ENCODE measurements around the gene TMPRSS4. TPM values are rescaled to one million over a fixed set of nuclear protein-coding genes. Genes with fewer than 3 reads are reported as not detected.

The TMPRSS4 gene, protein sequence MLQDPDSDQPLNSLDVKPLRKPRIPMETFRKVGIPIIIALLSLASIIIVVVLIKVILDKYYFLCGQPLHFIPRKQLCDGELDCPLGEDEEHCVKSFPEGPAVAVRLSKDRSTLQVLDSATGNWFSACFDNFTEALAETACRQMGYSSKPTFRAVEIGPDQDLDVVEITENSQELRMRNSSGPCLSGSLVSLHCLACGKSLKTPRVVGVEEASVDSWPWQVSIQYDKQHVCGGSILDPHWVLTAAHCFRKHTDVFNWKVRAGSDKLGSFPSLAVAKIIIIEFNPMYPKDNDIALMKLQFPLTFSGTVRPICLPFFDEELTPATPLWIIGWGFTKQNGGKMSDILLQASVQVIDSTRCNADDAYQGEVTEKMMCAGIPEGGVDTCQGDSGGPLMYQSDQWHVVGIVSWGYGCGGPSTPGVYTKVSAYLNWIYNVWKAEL
- not detected for total RNA-seq
- total RNA-seq = 0.08 to 0.23 reads per million in 2 donors

DNA sequence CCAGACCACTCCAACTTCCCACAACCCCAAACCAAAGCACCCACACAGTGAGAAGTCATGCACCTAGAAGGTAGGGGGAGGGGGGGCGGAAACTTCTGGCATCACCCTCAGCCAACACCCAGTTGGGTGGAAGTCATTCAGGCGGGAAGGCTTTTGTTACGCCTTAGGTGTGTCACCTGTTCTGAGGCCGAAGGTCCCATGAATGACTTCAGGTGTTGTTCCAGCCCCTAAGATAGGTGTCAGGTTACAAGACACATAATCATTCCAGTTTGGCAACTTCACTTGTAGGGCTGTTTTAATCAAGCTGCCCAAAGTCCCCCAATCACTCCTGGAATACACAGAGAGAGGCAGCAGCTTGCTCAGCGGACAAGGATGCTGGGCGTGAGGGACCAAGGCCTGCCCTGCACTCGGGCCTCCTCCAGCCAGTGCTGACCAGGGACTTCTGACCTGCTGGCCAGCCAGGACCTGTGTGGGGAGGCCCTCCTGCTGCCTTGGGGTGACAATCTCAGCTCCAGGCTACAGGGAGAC lies at the start of gene TMPRSS4:
TMPRSS4 (plus strand) TSS at position 325 of the 528 bp plus-strand sequence. CDS start 225 bp downstream, outside the sequence.
- H3K9me3 ChIP-seq (ENCODE audit: control insufficient read depth, low read length, poor library complexity, severe bottlenecking) = no peaks in the 10 kb centered on the region
- Mint-ChIP-seq H3K4me1 (peaks cover 8% of the 10 kb centered on the region), H3K36me3 (ENCODE audit: low read depth) (no peaks in the 10 kb centered on the region), H3K27ac (peak within 1 kb of the TSS; percentile 51), H3K4me3 (peak within 1 kb of the TSS; percentile 43), H3K27me3 (peaks cover 39% of the 10 kb centered on the region)
- DNase-seq (no peak), ATAC-seq (no peak)

DNA sequence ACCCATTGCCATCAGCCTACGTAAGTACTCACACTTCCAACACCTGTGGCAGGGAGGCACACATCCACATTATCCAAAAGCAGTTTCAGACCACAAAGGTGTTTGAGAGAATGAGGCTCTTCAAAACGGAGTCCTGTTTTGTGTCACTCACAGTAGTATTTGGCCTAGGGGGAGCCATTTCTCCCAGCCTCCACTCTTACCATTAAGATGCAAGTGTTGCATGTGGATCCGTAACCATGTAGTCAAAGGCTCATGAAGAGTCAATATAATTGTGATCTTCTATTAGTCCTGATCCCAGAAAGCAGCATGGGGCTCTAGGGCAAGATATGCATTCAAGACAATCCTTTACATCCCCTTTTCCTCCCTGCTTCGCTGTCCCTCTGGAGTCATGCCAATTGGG lies 49.2 kb upstream of the TMPRSS4 start:
- Mint-ChIP-seq H3K27me3 (no peaks in the 10 kb centered on the region), H3K27ac (no peak overlapping the region), H3K36me3 (ENCODE audit: low read depth) (peaks cover 3% of the 10 kb centered on the region), H3K4me3 (no peak overlapping the region), H3K4me1 (peaks cover 20% of the 10 kb centered on the region)
- no peaks in the 10 kb centered on the region for H3K9me3 ChIP-seq (ENCODE audit: control insufficient read depth, low read length, poor library complexity, severe bottlenecking)
- ATAC-seq (no peak), DNase-seq (no peak)

DNA sequence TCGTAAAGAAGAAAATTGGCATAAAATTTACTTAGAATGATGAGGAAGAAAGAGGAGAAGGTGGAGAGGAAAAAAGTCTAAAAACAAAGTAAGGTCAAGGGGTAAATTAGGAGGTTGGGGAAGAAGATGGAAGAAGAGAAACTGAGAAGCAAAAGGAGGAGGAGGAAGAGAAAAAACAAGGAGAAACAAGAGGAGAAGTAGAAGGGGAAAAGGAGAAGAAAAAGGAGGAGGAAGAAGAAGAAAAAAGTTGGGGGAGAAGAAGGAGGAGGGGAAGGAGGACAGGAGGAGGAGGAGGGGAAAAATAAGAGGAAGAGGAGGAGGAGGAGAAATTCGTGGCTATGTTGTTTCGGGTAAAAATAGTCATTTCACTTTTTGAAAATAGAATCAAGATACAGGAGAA lies 48.3 kb upstream of the TMPRSS4 start:
- peaks cover 3% of the 10 kb centered on the region for H3K36me3 Mint-ChIP-seq (ENCODE audit: low read depth)
- ATAC-seq (no peak), DNase-seq (no peak)
- H3K4me3 Mint-ChIP-seq = no peak overlapping the region
- peaks cover 21% of the 10 kb centered on the region for H3K4me1 Mint-ChIP-seq
- H3K27ac Mint-ChIP-seq = peak overlapping the region; percentile 59
- no peaks in the 10 kb centered on the region for H3K27me3 Mint-ChIP-seq
- H3K9me3 ChIP-seq (ENCODE audit: control insufficient read depth, low read length, poor library complexity, severe bottlenecking) = no peaks in the 10 kb centered on the region

DNA sequence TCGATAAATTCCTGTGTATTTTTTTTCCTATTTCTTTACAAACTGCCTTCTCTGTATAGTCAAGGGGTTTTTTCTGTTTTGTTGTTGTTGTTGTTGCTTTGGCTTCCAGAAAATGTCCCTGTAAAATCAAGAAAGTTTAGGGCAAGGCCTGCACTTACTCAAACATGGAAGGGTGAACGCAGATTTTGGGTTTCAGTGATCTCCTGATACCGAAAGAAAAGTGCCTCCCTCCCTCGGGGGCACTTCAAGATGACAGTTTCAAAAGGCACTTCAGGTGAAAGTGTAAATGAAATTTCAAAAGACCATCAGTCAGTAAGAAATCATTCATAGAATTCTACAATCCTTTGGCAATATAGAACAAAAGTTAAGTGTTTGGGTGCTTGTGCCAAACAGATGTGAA lies 43.4 kb upstream of the TMPRSS4 start:
- DNase-seq = no peak
- H3K27ac Mint-ChIP-seq = no peak overlapping the region
- no peaks in the 10 kb centered on the region for H3K9me3 ChIP-seq (ENCODE audit: control insufficient read depth, low read length, poor library complexity, severe bottlenecking)
- peaks cover 3% of the 10 kb centered on the region for H3K36me3 Mint-ChIP-seq (ENCODE audit: low read depth)
- H3K4me3 Mint-ChIP-seq = no peak overlapping the region
- H3K4me1 Mint-ChIP-seq = peaks cover 17% of the 10 kb centered on the region
- H3K27me3 Mint-ChIP-seq = no peaks in the 10 kb centered on the region
- no peak for ATAC-seq

DNA sequence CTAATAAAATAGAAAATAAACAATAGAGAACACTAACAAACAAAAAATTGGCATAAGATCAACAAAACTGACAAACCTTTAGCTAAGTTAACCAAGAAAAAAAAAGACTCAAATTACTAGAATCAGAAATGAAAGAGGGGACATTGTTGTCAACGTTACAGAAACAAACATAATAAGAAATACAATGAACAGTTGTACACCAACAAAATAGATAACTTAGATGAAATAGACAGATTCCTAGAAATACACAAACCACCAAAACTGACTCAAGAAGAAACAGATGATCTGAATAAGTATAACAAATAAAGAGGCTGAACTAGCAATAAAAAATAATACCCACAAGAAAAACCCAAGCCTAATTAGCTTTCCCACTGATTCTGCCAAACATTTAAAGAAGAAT lies 34.7 kb upstream of the TMPRSS4 start:
- no peaks in the 10 kb centered on the region for H3K27me3 Mint-ChIP-seq
- DNase-seq = no peak
- ATAC-seq = no peak

DNA sequence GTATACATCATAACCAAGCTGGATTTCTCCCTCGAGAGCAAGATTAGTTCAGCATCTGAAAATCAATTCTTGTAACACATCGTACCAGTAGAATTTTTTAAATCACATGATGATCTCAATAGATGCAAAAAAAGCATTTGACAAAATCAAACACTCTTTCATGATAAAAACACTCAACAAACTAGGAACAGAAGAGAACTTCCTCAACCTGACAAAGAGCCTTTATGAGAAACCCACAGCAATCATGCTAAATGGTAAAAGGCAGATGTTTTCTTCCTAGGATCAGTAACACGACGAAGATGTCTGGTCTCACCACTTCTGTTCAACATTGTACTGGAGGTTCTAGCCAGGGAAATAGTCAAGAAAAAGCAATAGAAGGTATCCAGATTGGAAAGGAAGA lies 34.1 kb upstream of the TMPRSS4 start:
- H3K4me1 Mint-ChIP-seq = peaks cover 52% of the 10 kb centered on the region
- no peaks in the 10 kb centered on the region for H3K27me3 Mint-ChIP-seq
- no peaks in the 10 kb centered on the region for H3K9me3 ChIP-seq (ENCODE audit: control insufficient read depth, low read length, poor library complexity, severe bottlenecking)
- no peaks in the 10 kb centered on the region for H3K36me3 Mint-ChIP-seq (ENCODE audit: low read depth)
- H3K27ac Mint-ChIP-seq = peak overlapping the region; percentile 92
- peak overlapping the region; percentile 56 for H3K4me3 Mint-ChIP-seq
- DNase-seq = no peak
- no peak for ATAC-seq

More for the DNA sequence above, 34.7 kb upstream of the TMPRSS4 start:
- Mint-ChIP-seq H3K36me3 (ENCODE audit: low read depth) (no peaks in the 10 kb centered on the region), H3K27ac (peak overlapping the region; percentile 92), H3K4me3 (no peak overlapping the region), H3K4me1 (peaks cover 48% of the 10 kb centered on the region)
- H3K9me3 ChIP-seq (ENCODE audit: control insufficient read depth, low read length, poor library complexity, severe bottlenecking) = no peaks in the 10 kb centered on the region

DNA sequence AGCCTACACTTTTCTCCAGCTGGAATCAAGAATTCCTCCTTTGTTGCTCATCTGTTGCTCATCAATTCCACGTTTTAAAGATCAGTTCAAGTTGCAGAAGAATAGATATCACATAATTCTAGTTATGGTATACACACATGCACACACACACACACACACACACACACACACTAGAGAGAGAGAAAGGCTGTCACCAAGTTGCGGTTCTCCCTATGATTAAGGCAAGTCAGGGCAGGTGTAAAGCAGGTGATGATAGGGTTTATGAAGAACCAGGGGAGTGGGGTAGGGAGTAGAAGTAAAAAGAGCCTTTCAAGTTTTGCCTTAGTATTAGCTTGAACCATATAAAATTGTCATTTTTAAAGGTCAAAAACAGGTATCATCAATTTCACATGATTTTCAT lies 31.7 kb upstream of the TMPRSS4 start:
- H3K4me3 Mint-ChIP-seq = no peak overlapping the region

DNA sequence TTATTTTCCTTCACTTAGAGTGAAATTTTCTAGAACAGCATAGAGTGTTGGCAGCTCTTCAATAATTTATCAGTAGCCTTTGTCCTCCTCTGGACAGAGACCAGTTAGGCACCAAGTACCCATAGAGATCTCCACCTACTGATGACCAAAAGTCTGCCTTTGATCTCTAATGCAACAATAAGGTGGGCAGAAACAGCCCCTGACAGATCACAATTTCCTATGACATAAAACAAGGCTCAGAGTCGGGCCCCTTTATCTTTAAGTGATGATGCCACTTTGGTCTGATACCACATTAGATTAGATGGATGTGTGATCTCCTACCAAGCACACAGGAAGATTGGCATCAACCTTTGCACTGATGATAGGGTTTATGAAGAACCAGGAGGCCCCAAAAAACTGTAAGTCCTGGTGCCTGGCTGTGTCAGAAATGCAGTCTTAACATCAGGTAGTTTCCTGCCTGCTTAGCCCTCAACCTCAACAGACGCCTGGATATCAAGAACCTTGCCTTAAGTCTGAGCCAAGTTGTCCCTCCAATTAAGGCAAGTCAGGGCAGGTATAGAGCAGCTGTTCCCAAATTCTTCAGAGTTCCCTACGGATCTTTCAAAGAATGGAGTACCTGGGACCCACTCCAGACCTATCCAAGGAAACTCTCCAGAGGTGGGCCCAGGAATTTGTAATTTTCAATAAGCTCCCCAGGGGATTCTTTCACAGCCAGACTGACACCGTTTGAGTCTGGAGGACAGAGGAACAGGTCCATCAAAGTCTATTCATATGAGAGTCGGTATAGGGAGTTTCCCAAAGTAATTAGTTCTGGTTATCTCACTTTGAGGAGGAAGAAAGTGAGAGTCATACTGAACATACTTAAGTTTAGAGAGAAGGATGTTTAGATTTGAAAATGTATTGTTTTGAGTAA lies 30.6 kb upstream of the TMPRSS4 start:
- no peaks in the 10 kb centered on the region for H3K9me3 ChIP-seq (ENCODE audit: control insufficient read depth, low read length, poor library complexity, severe bottlenecking)
- H3K4me1 Mint-ChIP-seq = peaks cover 75% of the 10 kb centered on the region
- H3K27ac Mint-ChIP-seq = peak overlapping the region; percentile 98
- ATAC-seq = peak; percentile 87
- no peaks in the 10 kb centered on the region for H3K36me3 Mint-ChIP-seq (ENCODE audit: low read depth)
- peak overlapping the region; percentile 47 for H3K4me3 Mint-ChIP-seq
- no peaks in the 10 kb centered on the region for H3K27me3 Mint-ChIP-seq
- DNase-seq = peak in 2 of 3 donors; percentile 27 to 36

More for the DNA sequence above, 31.7 kb upstream of the TMPRSS4 start:
- peaks cover 66% of the 10 kb centered on the region for H3K4me1 Mint-ChIP-seq
- ATAC-seq (no peak), DNase-seq (no peak)
- no peaks in the 10 kb centered on the region for H3K27me3 Mint-ChIP-seq
- H3K9me3 ChIP-seq (ENCODE audit: control insufficient read depth, low read length, poor library complexity, severe bottlenecking) = no peaks in the 10 kb centered on the region
- peak overlapping the region; percentile 98 for H3K27ac Mint-ChIP-seq
- H3K36me3 Mint-ChIP-seq (ENCODE audit: low read depth) = no peaks in the 10 kb centered on the region

DNA sequence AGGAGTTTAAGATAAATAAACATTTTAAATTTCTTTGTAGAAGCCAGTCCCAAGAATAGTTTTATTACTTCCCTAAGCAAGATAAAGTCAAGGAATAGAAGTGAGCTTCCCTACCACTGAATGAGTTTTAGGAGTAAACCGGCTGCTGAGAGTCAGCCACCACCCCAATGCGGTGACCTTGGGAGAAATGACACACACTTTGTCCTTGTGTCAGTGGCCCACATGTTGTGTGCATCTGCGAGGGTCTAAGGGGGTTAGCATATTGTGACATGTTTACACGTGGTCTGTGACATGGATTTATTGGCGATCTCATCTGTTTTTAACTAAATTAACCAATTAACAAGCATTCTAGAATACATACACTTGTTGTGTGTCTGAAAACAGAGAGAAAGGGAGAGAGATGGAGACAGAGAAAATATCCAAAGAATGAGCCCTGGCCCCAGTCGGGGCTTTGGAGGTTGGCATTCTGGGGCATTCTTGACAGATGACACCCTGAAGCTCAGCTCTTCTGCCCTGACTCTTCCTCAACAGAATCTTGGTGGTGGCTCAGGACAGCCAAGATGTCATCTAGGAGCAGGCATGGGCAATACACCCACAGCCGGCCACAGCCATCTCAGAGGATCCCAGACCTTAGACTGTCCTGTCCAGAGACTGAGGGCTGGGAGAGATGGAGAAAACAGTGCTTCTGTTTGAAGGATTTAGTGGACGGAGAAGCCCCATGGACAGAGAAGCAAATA lies 29.7 kb upstream of the TMPRSS4 start:
- ATAC-seq = no peak
- peak overlapping the region; percentile 13 for H3K4me3 Mint-ChIP-seq
- H3K9me3 ChIP-seq (ENCODE audit: control insufficient read depth, low read length, poor library complexity, severe bottlenecking) = no peaks in the 10 kb centered on the region
- peaks cover 75% of the 10 kb centered on the region for H3K4me1 Mint-ChIP-seq
- no peaks in the 10 kb centered on the region for H3K27me3 Mint-ChIP-seq
- no peak for DNase-seq
- no peaks in the 10 kb centered on the region for H3K36me3 Mint-ChIP-seq (ENCODE audit: low read depth)
- H3K27ac Mint-ChIP-seq = peak overlapping the region; percentile 98

DNA sequence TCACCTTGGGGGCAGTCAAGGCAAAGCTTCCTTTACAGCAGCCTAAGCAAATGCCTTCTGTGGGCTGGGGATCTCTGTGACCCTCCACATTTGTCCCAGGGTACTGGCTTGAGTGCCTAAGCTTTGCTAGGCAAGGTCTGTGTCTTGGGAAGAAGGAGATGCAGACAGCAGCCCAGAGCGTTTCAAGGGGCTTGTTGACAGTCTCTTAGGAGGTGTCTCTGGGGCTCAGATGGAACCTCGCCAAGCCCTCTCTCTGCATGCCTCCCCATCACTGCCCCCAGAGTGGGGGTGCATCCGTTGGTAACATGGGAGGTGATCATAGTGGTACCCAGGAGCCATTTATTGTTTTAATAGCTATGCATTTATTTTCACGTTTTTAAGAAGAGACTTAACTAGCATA lies 29.1 kb upstream of the TMPRSS4 start:
- Mint-ChIP-seq H3K36me3 (ENCODE audit: low read depth) (no peaks in the 10 kb centered on the region), H3K4me1 (peaks cover 75% of the 10 kb centered on the region), H3K27ac (peak overlapping the region; percentile 98), H3K27me3 (no peaks in the 10 kb centered on the region), H3K4me3 (no peak overlapping the region)
- DNase-seq (no peak), ATAC-seq (no peak)
- no peaks in the 10 kb centered on the region for H3K9me3 ChIP-seq (ENCODE audit: control insufficient read depth, low read length, poor library complexity, severe bottlenecking)

DNA sequence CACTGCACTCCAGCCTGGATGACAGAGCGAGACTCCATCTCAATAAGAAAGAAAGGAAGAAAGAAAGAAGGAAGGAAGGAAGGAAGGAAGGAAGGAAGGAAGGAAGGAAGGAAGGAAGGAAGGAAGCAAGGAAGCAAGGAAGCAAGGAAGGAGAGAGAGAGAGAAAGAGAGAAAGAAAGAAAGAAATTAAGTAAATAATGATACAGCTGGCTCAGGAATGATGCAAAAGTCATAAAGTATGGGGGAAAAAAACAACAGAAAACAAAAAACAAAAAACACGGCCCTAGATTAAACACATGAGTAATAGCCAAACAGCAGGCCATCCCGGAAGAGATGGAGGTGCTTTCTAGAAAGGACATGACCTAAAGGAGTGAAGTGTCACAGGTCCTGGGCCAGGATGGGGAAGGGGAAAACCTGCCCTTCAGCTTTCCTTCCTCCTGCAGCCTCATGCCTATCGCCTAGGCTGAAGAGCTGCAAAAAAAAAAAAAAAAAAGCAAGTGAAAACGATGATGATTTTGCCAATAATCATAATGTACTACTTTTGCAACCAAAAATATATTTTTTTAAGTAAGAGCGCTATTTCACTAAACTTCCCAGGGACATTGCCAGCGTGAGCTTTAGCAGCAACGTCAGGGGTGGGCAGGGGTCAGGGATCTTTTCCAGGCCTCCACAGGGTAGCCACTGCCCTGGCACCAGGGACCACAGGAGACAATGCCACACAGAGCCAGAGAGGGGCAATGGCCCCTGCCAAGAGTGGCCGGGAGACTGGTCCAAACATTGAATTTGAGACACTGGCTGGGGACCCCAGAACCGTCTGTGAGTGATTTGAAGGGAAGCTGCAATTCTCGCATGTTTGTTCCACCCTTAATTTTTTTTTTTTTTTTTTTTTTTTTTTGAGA lies 28.2 kb upstream of the TMPRSS4 start:
- Mint-ChIP-seq H3K27me3 (no peaks in the 10 kb centered on the region), H3K36me3 (ENCODE audit: low read depth) (no peaks in the 10 kb centered on the region), H3K4me3 (peak overlapping the region; percentile 66), H3K4me1 (peaks cover 76% of the 10 kb centered on the region), H3K27ac (peak overlapping the region; percentile 98)
- ATAC-seq = no peak
- no peak for DNase-seq
- H3K9me3 ChIP-seq (ENCODE audit: control insufficient read depth, low read length, poor library complexity, severe bottlenecking) = no peaks in the 10 kb centered on the region

DNA sequence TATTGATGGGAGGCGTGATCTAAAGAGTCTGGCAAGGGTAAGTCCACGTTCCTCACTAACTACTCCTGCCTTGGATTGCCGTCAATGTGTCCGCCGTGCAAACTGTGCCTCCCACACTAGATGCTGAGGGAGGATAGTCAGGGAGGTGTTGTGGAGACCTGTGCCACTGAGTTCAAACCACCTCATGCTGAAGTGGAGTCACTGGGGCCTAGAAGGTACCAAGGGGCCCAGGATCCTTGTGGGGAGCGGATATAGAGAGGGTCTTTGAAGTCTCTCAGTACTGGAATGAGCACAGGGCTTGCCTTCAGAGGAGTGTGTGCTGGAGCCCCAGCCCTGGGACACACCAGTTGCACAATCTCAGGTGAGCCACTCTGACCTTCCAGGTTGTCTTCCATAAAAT lies 27.1 kb upstream of the TMPRSS4 start:
- no peaks in the 10 kb centered on the region for H3K36me3 Mint-ChIP-seq (ENCODE audit: low read depth)
- no peaks in the 10 kb centered on the region for H3K9me3 ChIP-seq (ENCODE audit: control insufficient read depth, low read length, poor library complexity, severe bottlenecking)
- ATAC-seq = no peak
- H3K27ac Mint-ChIP-seq = peak overlapping the region; percentile 98
- H3K27me3 Mint-ChIP-seq = no peaks in the 10 kb centered on the region
- DNase-seq = no peak
- peaks cover 70% of the 10 kb centered on the region for H3K4me1 Mint-ChIP-seq
- no peak overlapping the region for H3K4me3 Mint-ChIP-seq

Data from T-helper 17 cell (primary cell).